ENCODE measurements around the gene DUSP12.
A peak's percentile ranks its signal among the peaks of the same experiment; 100 is the strongest.

DNA sequence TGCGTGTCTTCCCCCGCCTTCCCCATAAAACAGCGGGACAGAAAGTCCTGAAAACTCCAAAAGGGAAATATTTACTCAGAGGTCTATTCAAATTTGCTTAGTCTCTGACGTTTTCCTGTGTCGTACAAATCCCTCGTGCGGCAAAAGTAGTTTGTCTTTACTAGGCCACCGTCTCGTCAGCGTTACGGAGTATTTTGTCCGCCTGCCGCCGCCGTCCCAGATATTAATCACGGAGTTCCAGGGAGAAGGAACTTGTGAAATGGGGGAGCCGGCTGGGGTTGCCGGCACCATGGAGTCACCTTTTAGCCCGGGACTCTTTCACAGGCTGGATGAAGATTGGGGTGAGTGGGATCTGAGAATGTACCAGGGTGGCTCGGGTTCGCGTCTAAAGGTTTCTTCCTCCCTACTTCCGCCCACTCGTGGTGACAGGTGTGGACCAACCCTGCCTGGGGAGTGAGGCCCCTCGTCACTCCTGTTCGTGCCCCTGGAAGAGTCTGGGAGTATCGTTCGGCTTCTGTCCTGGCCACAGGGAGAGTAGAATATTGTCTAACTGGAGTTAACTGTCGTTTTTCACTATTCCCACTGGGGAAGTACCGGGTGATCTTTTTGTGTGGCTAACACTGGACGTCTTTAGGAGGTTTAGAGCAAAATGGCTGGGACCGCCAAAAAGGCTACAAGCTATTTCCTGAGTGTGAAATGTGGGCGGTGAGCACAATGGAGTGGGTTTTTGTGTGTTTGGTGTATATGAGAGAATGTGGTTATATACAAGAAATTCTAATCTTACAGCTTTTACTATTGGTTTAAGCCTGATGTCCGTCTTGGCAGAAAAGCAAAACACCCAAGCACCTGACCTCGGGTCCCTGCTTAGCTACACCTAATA lies 16.8 kb downstream of the DUSP12 start, which contains the start of gene ATF6:
- peak; percentile 21; the same call in 1 of the 2 replicates for TF ChIP-seq GATA3 (IDR thresholded peaks at IDR 0.05; ENCODE audit: low read depth, low read length)
- peak; percentile 96 for TF ChIP-seq GATA2 (IDR thresholded peaks at IDR 0.05; ENCODE audit: low read depth, low read length)

Measured in SH-SY5Y (cell line).